Natural killer cell (primary cell): ENCODE measurements around the gene PIK3R4. TPM values are rescaled to one million over a fixed set of nuclear protein-coding genes. Genes with fewer than 3 reads are reported as not detected.

Experiments
- ATAC-seq, 3 donors: fragments of 150-1000 bp in 2 of 3; fragments of 200-7000 bp in 1 of 3; cut with Tn5 transposase; 1 replicate in 1 of 3; 2 replicates in 2 of 3; pipeline ENCODE4 v1.10.0; 2021; ENCODE audit warnings: mild to moderate bottlenecking in 2 of 3, moderate library complexity in 2 of 3
- DNase-seq, 2 donors: peaks; one replicate each; pipeline versions ENCODE4 v3.0.0 to v3.0.0-alpha.2; 2013 to 2021; ENCODE audit warnings: mixed read lengths in 1 of 2
- H3K27ac ChIP-seq: one replicate; pipeline ENCODE4 v1.5.1; 2013; ENCODE audit warnings: mild to moderate bottlenecking, low read length
- H3K27me3 ChIP-seq: one replicate; pipeline ENCODE4 v1.6.1; 2013; ENCODE audit warnings: low read length; ENCODE audit not compliant: control insufficient read depth, insufficient read depth
- H3K36me3 ChIP-seq: one replicate; pipeline ENCODE4 v1.6.1; 2013; ENCODE audit warnings: low read length; ENCODE audit not compliant: control insufficient read depth, insufficient read depth
- H3K4me1 ChIP-seq: one replicate; pipeline ENCODE4 v1.6.1; 2013; ENCODE audit warnings: low read length; ENCODE audit not compliant: control insufficient read depth, insufficient read depth
- H3K4me3 ChIP-seq: one replicate; pipeline ENCODE4 v1.5.1; 2013; ENCODE audit warnings: low read length
- H3K9me3 ChIP-seq: one replicate; pipeline ENCODE4 v1.6.1; 2013; ENCODE audit warnings: low read length; ENCODE audit not compliant: control insufficient read depth, insufficient read depth
- H3K27ac Mint-ChIP-seq, 2 donors: one replicate each; pipeline ENCODE4 v1.8.0; 2022; ENCODE audit warnings: mild to moderate bottlenecking in 2 of 2, mixed read lengths in 2 of 2, moderate library complexity in 1 of 2
- H3K27me3 Mint-ChIP-seq, 2 donors: one replicate each; pipeline ENCODE4 v1.8.0; 2022; ENCODE audit warnings: low read depth in 2 of 2, mixed read lengths in 2 of 2
- H3K36me3 Mint-ChIP-seq: one replicate; pipeline ENCODE4 v1.8.0; 2022; ENCODE audit warnings: mixed read lengths
- H3K4me1 Mint-ChIP-seq, 2 donors: one replicate each; pipeline ENCODE4 v1.8.0; 2022; ENCODE audit warnings: mixed read lengths in 2 of 2
- H3K4me3 Mint-ChIP-seq: one replicate; pipeline ENCODE4 v1.8.0; 2022; ENCODE audit warnings: mild to moderate bottlenecking, moderate library complexity, mixed read lengths
- H3K9me3 Mint-ChIP-seq, 2 donors: one replicate each; pipeline ENCODE4 v1.8.0; 2022; ENCODE audit warnings: mixed read lengths in 2 of 2
- WGBS: methylation state at CpG from one replicate; pipeline ENCODE4 v1.1.7; 2013; ENCODE audit warnings: missing lambda C conversion rate; ENCODE audit not compliant: insufficient coverage; 5-methylcytosine and 5-hydroxymethylcytosine counted together
- intact Hi-C: fragments of 100-400 bp; cut with micrococcal nuclease; formaldehyde crosslinking; loops from one replicate; pipeline ENCODE4 v1.14.2; 2022
- total RNA-seq, 4 donors: library from RNA; stranded (reverse); fragments of 120-200 nt in 1 of 4; gene quantifications; one replicate each; pipeline versions ENCODE4 v1.2.3 to v1.2.4, GENCODE V29; 2013 to 2022
- TF ChIP-seq, protein P1 (sequence below): fragments of 200-600 bp; IDR thresholded peaks from one replicate; pipeline ENCODE4 v1.8.0; 2022; ENCODE audit warnings: antibody characterized with exemption

The PIK3R4 gene
- total RNA-seq, 3 donors from 2014 or later (not counting 1 experiment from before 2014, with no cell fraction given) = 14.3 to 20.8 (median 17.0) TPM

GRCh38 chr3:130759692-130760338, 13.2 kb upstream of the PIK3R4 start:
- H3K4me1 ChIP-seq = no peaks in the 10 kb centered on the region
- no peaks in the 10 kb centered on the region for H3K27me3 ChIP-seq
- no peaks in the 10 kb centered on the region for H3K9me3 ChIP-seq
- no peaks in the 10 kb centered on the region for H3K36me3 ChIP-seq
- peak; percentile 81 to 86 (median 83) for ATAC-seq
- H3K4me1 Mint-ChIP-seq = peaks cover 0 to 5% of the 10 kb centered on the region in 2 donors
- no peaks in the 10 kb centered on the region for H3K36me3 Mint-ChIP-seq
- intact Hi-C loops = loop anchor here (1.0 kb wide), 1 partner anchor 133 kb away; no protein-coding TSS in a partner anchor
- DNase-seq = peak in 1 of 2 donors; percentile 76
- 4% methylated on average over 2 of the region's 4 CpGs for WGBS
- H3K27ac Mint-ChIP-seq = no peak overlapping the region
- H3K9me3 Mint-ChIP-seq = no peaks in the 10 kb centered on the region
- H3K27ac ChIP-seq = no peak overlapping the region
- TF ChIP-seq, protein P1, sequence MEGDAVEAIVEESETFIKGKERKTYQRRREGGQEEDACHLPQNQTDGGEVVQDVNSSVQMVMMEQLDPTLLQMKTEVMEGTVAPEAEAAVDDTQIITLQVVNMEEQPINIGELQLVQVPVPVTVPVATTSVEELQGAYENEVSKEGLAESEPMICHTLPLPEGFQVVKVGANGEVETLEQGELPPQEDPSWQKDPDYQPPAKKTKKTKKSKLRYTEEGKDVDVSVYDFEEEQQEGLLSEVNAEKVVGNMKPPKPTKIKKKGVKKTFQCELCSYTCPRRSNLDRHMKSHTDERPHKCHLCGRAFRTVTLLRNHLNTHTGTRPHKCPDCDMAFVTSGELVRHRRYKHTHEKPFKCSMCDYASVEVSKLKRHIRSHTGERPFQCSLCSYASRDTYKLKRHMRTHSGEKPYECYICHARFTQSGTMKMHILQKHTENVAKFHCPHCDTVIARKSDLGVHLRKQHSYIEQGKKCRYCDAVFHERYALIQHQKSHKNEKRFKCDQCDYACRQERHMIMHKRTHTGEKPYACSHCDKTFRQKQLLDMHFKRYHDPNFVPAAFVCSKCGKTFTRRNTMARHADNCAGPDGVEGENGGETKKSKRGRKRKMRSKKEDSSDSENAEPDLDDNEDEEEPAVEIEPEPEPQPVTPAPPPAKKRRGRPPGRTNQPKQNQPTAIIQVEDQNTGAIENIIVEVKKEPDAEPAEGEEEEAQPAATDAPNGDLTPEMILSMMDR = peak; percentile 83
- H3K4me3 ChIP-seq = no peak overlapping the region
- peaks cover 9 to 18% of the 10 kb centered on the region in 2 donors for H3K27me3 Mint-ChIP-seq
- H3K4me3 Mint-ChIP-seq = no peak overlapping the region

DNA sequence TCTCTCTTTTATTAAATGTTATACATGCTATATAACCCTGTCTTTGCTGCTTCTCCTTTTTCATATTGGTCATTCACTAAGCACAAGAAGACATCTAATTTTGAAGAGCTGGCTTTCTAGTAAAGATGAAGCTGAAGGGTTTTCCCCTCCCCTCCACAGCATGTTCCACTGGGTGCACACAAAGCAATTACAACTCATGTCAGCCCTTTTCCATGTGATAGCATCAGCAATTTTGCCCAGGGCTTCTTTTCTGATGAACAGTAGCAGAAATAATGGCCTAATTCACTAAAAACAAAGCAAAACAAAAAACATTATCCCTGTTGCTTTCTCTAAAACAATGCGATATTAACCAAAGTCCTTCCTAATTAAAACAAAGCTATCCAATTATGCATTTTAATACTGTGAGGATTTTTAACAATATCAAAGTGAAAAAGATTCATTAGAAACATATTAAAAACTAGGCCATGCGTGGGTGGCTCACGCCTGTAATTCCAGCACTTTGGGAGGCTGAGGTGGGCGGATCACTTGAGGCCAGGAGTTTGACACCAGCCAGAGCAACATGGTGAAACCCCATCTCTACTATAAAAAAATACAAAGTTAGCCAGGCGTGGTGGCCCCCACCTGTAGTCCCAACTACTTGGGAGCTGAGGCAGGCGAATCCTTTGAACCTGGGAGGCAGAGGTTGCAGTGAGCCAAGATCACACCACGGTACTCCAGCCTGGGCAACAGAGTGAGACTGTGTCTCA, 12.2 kb upstream of the PIK3R4 start:
- H3K27ac ChIP-seq = no peak overlapping the region
- Mint-ChIP-seq H3K4me1 (peaks cover 0 to 5% of the 10 kb centered on the region in 2 donors), H3K27ac (no peak overlapping the region), H3K27me3 (peaks cover 6 to 7% of the 10 kb centered on the region in 2 donors), H3K9me3 (no peaks in the 10 kb centered on the region), H3K4me3 (no peak overlapping the region), H3K36me3 (no peaks in the 10 kb centered on the region)
- no peaks in the 10 kb centered on the region for H3K9me3 ChIP-seq
- intact Hi-C loops = loop anchor here (1.0 kb wide), 1 partner anchor 135 kb away; no protein-coding TSS in a partner anchor
- DNase-seq (no peak), ATAC-seq (no peak)
- H3K4me3 ChIP-seq = no peak overlapping the region
- H3K36me3 ChIP-seq = no peaks in the 10 kb centered on the region
- H3K27me3 ChIP-seq = no peaks in the 10 kb centered on the region
- TF ChIP-seq, protein P1 = no peak
- 88% methylated on average over 5 of the region's 7 CpGs for WGBS
- no peaks in the 10 kb centered on the region for H3K4me1 ChIP-seq

DNA sequence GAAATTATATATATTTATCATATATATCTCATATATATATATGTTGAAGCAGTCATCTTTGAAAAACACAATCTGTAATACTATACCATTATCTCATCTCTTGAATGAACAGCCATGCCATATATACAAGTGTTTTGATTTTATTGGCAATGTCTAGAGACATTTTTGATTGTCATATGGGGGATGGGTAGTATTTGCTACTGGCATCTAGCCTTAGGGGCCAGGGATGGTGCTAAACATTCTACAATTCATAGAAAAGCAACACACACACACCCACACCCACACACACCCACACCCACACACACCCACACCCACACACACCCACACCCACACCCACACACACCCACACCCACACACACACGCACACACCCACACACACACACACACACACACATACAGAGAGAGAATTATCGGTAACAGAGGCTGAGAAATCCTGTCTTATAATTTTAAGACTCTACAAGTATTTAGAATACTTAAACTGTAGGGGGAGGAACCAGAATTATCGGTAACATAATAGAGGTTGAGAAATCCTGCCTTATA, 11.1 kb upstream of the PIK3R4 start:
- H3K27me3 ChIP-seq = no peaks in the 10 kb centered on the region
- Mint-ChIP-seq H3K4me3 (no peak overlapping the region), H3K27ac (no peak overlapping the region), H3K9me3 (no peaks in the 10 kb centered on the region), H3K27me3 (peaks cover 0 to 2% of the 10 kb centered on the region in 2 donors), H3K4me1 (peaks cover 0 to 5% of the 10 kb centered on the region in 2 donors), H3K36me3 (no peaks in the 10 kb centered on the region)
- no peak for DNase-seq
- no peaks in the 10 kb centered on the region for H3K4me1 ChIP-seq
- intact Hi-C loops = no loop called here
- WGBS = no CpG with 5 or more reads among the region's 3 CpGs
- TF ChIP-seq, protein P1 = no peak
- no peaks in the 10 kb centered on the region for H3K36me3 ChIP-seq
- no peak overlapping the region for H3K4me3 ChIP-seq
- ATAC-seq = no peak
- H3K9me3 ChIP-seq = no peaks in the 10 kb centered on the region
- H3K27ac ChIP-seq = no peak overlapping the region
